HG02884 (cell line): Measurements from ENCODE around the gene AMBRA1.
"Not testable (repeated sequence)": the region's sequence is repeated elsewhere in the genome, so short reads cannot be mapped to it uniquely, and the experiment has no call there.

Experiments used
- ATAC-seq: cut with Tn5 transposase; IDR thresholded peaks from one replicate; pipeline ENCODE4 v1.9.1; 2021; ENCODE audit warnings: mild to moderate bottlenecking, moderate library complexity; ENCODE audit not compliant: unreplicated experiment

Gene AMBRA1

DNA sequence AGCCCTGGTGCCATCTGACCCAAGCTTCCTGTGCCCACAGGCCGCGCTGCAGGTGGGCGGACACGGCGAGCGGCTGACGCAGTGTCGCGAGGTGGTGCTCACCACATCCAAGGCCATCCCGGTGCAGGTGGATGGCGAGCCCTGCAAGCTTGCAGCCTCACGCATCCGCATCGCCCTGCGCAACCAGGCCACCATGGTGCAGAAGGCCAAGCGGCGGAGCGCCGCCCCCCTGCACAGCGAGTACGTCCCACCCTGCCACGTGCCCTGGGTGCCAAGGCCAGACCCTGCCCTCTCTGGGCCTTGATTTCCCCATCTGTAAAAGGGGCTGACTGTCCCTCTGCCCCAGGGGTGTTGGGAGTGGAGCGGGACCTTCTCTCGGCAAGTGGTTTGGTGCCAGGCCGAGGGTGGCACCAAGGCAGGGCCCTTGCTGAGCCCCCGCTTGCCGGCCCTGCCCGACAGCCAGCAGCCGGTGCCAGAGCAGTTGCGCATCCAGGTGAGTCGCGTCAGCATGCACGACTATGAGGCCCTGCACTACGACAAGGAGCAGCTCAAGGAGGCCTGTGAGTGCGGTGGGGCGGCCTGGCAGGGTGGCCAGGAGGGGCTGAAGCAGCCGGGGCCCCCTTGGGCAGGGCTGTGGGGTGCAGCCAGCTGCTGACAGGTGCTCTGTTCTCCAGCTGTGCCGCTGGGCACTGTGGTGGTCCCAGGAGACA, 218.3 kb downstream of the AMBRA1 start:
- no peak for ATAC-seq

DNA sequence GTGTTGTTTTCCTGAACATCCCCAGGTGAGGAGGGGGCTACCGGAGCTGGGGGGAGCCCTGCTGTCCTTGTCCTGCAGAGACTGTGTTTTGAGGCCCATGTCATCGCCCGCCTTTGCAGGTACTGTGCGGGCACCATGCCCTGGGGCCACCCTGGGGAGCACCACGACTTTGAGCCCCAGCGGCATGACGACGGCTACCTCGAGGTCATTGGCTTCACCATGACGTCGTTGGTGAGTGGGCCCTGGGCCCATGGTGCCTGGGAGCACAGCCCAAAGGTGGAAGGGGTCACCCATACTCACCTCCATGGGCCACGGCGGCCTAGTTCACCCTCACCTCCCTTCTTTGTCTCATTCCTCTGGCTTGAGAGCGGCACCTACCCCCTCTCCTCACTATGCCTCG, 219.0 kb downstream of the AMBRA1 start:
- ATAC-seq: no peak

DNA sequence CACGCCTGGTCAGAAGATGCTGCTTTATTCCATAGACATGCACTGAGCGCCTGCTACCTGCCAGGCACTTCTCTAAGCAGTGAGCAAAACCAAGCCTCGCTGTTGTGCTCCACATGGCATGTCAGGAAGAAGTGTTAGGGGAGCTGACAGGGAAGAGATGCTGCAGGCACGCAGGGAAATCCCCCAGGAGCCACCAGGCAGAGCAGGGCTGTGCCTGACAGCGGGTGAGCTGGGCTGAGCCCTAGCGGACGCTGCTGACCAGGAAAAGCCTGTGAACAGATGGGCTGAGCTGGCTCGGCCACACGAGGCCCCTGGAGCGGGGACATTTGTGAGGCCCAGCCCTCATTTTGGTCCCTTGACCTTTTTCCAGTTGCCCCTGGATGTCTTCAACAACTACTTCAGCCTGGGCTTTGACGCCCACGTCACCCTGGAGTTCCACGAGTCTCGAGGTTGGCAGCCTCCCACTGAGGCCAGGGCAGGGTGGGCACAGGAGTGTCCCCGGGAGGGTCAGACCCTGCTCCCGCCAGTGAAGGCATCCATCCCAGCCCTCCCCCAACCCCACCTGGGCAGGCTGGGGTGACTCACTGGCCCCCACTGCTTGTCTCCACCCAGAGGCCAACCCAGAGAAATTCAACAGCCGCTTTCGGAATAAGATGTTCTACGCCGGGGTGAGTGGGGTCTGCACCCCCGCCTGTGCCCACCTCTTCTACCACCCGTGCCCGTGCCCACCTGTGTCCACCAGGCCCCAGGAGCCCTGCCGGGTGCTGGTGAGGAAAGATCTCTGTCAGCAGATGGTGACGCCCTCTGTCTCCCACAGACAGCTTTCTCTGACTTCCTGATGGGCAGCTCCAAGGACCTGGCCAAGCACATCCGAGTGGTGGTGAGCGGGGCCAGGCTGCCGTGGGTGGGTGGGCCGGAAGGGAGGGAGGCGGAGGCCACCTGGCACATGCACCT, 219.8 kb downstream of the AMBRA1 start:
- no peak for ATAC-seq

DNA sequence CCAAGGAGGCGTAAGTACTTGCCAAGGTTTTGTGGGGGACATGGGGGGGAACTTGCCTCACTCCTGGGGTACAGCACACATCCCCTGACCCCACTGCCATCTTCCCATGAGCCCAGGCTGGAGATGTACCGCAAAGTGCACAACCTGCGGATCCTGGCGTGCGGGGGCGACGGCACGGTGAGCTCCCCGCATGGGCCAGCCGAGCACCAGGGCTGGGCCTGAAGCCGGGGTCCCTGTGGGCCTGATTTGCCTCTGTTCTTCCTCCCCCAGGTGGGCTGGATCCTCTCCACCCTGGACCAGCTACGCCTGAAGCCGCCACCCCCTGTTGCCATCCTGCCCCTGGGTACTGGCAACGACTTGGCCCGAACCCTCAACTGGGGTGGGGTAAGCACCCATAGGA, 221.3 kb downstream of the AMBRA1 start:
- ATAC-seq: not testable (repeated sequence)

DNA sequence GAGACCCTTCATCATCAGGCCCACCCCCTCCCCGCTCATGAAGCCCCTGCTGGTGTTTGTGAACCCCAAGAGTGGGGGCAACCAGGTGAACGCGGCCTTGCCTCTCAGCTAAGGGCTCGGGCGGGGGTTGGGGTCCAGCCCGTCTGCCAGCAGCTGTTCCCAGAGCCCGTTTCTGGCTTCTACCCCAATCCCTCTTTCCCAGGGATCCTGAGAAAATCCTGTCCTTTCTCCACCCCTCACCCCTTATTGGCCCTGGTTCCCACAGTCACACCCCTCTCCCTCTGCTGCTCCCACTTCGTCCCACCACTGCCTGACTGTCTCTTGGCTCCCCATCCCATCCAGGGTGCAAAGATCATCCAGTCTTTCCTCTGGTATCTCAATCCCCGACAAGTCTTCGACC, 221.7 kb downstream of the AMBRA1 start:
- ATAC-seq: no peak

DNA sequence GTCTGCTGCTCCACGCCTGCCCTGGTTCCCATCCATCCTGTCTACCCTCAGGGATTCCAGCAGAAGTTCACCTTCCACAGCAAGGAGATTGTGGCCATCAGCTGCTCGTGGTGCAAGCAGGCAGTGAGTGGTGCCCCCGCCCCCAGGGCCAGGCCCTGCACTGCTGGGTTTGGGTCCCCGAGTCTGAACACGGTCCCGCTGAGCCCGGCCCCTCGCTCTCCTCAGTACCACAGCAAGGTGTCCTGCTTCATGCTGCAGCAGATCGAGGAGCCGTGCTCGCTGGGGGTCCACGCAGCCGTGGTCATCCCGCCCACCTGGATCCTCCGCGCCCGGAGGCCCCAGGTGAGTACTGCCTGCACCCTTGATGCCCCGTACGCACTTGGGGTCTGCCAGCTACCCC, 222.6 kb downstream of the AMBRA1 start:
- not testable (repeated sequence) for ATAC-seq

DNA sequence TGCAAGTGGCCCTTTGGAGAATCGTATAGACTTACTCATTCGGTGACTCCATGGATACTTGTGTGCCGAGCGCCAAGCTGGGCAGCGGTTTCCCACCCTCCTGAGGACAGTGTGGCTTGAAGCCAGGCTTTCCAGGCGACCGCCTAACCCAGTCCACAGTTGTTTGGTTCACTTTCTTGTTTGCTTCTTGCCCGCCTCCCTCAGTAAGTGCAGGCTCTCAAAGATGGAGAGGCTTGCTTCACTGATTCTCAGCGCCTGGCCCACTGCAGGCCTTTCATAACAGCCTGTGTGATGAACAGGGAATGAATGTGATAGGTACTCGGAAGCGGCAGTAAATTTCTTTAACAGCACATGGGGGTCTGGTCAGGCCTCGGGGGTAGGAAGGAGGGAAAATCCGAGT, 223.6 kb downstream of the AMBRA1 start:
- no peak for ATAC-seq

DNA sequence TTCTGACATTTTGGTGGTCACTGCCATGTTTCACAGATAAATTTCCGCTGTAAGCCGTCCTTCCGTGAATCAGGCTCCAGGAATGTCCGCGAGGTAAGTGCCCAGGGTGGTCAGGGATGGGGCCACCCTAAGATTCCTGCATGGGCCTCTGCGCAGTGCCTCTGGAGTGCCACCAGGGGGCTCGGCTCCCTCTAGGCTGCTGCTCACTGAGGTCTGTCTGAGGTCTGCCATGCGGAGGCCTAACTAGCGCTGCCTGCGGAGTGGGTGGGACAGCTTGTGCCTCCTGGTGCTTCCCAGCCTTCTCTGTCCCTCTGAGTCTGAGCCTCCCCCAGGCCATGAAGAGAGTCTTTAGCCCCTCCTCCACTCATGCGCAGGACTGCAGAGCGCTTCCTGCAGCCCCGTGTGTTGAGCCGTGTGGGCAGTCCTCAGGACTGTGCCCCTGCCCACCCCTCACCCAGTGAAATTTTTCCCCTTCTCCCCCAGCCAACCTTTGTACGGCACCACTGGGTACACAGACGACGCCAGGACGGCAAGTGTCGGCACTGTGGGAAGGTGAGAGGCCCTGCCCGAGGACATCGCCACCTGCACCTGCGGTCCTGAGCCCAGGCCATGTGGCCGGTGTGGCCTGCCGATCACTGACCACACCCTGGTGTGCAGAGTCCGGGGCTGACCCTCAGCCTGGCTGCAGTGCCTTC, 224.2 kb downstream of the AMBRA1 start:
- ATAC-seq: peak; percentile 47

DNA sequence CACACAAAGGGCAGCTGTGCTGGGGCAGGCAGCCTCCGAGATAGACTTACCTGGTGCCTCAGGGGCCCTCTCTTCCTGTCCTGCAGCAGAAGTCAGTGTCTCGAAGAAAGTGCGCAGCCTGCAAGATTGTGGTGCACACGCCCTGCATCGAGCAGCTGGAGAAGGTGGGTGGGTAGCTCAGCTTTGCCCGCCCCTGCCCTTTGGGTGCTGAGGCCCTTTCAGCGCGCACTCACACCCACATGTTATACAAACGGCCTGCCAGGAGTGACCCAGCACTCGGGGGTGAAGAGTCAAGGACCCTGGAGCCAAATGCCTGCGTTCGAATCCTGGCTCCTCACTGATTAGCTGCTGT, 225.9 kb downstream of the AMBRA1 start:
- no peak for ATAC-seq

DNA sequence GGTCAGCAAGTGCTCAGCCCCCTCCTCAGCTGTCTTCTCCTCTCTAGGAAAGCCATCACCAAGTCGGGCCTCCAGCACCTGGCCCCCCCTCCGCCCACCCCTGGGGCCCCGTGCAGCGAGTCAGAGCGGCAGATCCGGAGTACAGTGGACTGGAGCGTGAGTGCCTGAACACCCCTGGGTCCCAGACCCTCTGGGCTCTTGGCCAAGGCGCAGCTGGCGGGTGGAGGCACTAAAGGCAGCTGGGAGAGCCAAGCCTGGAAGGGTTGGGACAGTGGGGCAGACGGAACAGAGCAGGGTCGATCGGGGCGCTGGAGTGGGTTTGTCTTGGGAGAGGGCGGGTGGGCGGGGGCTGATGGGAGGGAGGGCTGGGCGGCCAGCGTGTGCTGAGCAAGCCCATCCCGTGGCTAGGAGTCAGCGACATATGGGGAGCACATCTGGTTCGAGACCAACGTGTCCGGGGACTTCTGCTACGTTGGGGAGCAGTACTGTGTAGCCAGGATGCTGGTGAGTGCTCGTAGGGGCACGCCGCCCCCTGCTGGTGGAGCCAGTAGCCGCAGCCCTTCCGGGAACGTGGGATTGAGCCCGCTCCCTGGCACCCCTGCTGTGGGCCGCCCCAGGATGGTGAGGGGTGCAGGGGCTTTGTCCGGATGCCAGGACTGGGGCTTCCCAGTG, 226.4 kb downstream of the AMBRA1 start:
- ATAC-seq: peak; percentile 64

DNA sequence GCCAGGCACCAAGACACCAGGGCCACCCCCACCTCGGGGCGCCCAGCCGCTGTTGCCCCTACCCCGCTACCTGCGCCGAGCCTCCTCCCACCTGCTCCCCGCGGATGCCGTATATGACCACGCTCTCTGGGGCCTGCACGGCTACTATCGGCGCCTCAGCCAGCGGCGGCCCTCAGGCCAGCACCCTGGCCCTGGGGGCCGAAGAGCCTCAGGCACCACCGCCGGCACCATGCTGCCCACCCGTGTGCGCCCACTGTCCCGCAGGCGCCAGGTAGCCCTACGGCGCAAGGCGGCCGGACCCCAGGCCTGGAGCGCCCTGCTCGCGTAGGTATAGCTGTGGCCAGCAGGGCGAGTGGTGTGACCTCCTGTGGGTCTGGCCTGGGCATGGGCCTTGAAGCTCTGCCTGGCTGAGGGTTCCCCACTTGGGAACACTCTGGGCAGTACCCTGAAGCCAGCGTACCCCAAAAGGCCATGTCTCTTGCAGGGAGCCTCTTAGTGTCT, 227.1 kb downstream of the AMBRA1 start:
- no peak for ATAC-seq

DNA sequence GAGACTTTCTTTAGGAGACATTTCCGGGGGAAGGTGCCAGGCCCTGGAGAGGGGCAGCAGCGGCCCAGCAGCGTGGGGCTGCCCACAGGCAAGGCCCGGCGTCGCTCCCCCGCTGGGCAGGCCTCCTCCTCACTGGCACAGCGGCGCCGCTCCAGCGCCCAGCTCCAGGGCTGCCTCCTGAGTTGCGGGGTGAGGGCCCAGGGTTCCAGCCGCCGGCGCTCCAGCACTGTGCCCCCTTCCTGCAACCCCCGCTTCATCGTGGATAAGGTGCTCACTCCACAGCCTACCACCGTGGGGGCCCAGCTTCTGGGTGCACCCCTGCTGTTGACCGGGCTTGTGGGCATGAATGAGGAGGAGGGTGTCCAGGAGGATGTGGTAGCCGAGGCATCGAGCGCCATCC, 227.6 kb downstream of the AMBRA1 start:
- no peak for ATAC-seq

DNA sequence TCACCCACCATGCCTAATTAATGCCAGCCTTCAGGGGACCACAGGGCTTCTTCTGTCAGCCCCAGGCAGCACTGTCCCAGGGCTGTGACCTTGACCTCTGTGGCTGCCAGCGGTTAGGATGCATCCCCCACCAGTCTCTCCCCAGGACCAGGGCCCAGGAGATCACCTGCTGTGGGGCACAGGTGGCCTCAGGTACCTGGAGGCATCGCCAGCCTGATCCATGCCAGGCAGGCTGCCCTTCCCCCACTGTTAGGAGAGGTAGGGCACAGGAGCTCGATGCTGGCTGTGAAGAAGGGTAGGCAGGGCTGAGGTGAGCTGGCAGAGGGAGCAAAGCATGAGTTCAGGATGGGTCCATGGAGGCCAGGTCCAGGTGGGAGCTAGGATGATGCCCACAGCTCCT, 229.0 kb downstream of the AMBRA1 start:
- no peak for ATAC-seq

DNA sequence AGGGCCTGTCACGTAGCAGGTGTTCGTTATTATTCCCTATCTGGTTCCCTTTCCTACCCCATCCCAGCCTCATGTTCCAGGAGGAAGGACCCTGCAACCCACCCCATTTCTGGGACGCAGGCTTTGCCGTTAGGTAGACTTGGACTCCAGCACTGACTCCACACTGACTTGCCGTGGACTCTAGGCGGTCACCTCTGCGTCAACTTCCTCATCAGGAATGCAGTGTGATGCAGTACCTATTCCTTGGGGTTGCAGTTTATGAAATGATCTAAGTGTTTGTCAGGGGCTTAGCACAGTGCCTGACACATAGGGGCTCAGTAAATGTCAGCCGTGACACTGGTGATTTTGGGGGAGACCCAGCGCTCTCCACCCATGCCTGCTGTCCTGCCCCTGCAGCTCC, 229.8 kb downstream of the AMBRA1 start:
- ATAC-seq: no peak

DNA sequence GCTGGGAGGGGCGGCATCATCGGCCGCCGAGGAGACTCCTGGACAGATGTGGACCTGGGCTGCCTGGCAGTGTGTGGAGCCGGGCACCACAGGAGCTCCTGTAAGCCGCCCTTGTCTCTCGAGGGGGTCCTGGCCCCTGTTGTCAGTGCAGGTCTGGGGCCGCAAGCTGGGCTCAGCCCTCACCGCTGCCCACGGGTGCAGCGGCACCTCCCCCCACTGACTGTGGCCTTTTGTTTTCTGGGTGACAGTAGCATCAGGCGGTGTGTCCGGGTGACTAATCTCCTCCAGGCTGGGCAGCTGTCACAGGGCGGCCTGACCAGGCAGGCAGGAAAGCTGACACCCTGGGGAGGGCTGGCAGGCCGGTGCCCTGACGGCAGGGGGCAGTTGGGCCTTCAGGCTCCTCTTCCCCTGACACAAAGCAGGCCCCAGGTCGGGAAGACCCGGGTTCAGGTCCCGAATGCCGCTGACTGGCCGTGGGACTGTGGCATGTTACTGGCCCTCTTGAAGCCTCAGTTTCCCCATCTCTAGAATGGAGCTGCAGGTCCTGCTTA, 230.3 kb downstream of the AMBRA1 start:
- ATAC-seq: no peak

DNA sequence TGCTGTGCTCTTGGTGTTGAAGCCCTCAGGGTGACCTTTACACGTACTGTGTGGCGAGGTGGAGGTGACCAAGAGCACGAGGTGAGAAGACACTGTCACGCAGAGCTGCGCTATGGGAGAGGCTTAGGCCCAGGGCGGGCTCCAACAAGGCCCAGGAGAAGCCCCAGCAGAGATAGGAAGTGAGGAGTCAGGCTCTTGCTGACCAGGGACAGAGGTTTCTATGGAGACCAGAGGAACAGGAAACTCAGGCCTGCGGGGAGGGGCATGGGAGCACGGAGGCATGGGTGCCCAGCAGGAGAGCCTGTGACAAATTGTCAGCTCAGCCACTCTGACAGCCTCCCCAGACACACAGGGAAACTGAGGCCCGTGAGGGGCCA, 230.8 kb downstream of the AMBRA1 start:
- no peak for ATAC-seq

DNA sequence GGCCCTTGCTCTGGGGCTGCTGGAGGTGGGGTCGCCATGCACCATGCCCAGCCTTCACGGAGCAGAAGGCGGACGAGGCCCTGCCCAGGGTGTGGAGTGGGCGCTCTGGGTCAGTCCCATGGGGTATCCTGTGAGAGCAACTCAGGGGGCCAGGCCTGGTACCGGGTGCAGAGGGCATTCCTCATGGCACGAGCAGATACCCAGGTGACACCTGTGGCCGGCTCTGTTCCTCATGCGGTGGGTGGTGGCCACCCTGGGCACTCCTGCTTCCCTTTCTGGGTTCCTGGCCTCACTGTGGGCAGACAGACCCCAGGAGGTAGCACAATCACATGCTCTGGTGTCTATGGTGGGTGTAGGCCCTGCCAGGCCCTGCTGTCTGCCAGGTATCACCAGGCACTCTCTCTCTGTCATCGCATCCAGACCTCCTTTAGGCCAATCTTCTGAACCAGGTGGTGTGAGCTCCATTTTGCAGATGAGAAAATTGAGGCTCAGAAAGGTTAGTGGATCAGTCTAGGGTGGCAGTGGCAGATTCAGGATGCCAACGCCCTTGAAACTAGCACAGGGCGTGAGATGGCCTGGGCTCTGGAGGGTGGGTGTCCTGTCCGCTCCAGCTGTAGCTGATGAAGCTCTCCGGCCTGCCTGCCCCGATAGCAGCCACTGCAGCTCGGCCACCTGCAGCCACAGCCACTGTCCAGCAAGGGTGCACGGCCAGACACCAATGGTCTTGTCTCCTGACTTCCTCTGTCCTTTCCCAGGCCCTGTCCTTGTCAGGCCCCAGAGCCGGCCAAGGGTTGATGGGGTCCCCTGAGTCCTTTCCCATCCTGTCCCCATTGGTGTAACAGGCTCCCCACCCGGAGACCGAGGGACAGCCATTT, 231.4 kb downstream of the AMBRA1 start:
- no peak for ATAC-seq

DNA sequence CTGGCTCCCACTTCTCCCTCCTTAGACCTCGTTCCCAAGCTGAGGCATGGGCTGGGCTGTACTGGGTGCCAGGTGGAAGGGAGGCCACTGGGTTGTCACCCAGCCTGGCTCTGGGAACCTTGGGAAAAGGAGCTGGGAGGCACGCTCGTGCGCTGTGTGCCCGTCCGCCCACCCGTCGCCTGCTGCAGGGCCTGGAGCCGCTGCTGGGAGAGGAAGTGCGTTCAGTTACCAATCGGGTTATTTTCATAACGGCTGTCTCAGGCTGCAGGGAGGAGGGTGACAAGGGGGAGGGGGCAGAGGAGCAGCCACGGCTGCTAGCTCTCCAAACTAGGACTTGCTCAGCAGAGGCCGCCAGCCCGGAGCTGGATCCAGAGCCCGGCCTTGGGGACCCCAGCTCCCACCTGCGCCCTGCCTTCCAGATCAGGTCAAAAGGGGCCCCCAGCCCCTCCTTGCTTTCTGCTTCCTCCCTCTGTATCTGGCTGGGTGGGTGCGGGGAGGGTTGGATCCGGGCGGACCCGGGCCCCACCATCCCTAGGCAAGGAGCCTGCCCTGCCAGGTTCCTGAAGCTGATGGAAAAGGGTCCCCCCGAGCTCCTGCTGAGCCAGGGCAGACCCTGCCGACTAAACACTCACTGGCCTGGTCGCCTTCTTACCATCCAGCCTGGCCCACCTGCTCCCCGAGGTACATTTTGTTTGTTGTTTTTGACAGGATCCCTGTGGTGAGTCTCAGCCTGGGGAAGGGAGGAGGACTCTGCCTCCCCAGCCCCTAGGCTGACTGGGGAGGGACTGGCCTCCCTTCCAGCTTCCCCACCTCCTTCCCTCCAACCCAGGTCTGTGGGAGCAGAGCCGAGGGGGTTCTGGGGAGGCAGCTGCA, 232.3 kb downstream of the AMBRA1 start:
- ATAC-seq: peak; percentile 93

DNA sequence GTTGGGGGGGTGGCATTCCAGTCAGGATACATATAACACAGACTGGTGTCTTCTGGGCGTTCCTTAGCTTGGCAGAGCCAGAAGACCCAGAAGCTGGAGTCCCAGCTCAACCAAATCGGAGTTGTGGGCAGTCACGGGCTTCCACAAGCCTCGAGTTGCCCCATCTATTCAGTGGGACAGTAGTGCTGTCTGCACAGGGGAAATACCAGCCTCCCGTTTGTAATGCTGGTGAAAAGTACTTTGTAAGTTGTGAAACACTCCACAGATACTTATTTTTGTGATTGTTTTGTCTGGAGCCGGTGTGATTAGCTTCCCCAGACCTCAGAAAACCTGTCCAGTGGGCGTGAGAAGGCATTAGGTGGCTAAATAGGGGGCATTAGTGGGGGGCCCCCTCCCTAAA, 232.9 kb downstream of the AMBRA1 start:
- peak; percentile 20 for ATAC-seq
